Skeletal muscle cell (primary cell): Measurements from ENCODE around the gene PMFBP1.

ENCODE experiments used
- DNase-seq: peaks from one replicate; pipeline ENCODE4 v3.0.0-alpha.2; 2010; ENCODE audit warnings: low read depth
- H3K4me3 ChIP-seq: 2 replicates; pipeline ENCODE4 v1.5.1; 2011; ENCODE audit warnings: low read depth, mild to moderate bottlenecking, control low read depth, low read length, moderate library complexity

PMFBP1 gene, protein sequence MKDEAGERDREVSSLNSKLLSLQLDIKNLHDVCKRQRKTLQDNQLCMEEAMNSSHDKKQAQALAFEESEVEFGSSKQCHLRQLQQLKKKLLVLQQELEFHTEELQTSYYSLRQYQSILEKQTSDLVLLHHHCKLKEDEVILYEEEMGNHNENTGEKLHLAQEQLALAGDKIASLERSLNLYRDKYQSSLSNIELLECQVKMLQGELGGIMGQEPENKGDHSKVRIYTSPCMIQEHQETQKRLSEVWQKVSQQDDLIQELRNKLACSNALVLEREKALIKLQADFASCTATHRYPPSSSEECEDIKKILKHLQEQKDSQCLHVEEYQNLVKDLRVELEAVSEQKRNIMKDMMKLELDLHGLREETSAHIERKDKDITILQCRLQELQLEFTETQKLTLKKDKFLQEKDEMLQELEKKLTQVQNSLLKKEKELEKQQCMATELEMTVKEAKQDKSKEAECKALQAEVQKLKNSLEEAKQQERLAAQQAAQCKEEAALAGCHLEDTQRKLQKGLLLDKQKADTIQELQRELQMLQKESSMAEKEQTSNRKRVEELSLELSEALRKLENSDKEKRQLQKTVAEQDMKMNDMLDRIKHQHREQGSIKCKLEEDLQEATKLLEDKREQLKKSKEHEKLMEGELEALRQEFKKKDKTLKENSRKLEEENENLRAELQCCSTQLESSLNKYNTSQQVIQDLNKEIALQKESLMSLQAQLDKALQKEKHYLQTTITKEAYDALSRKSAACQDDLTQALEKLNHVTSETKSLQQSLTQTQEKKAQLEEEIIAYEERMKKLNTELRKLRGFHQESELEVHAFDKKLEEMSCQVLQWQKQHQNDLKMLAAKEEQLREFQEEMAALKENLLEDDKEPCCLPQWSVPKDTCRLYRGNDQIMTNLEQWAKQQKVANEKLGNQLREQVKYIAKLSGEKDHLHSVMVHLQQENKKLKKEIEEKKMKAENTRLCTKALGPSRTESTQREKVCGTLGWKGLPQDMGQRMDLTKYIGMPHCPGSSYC

DNA sequence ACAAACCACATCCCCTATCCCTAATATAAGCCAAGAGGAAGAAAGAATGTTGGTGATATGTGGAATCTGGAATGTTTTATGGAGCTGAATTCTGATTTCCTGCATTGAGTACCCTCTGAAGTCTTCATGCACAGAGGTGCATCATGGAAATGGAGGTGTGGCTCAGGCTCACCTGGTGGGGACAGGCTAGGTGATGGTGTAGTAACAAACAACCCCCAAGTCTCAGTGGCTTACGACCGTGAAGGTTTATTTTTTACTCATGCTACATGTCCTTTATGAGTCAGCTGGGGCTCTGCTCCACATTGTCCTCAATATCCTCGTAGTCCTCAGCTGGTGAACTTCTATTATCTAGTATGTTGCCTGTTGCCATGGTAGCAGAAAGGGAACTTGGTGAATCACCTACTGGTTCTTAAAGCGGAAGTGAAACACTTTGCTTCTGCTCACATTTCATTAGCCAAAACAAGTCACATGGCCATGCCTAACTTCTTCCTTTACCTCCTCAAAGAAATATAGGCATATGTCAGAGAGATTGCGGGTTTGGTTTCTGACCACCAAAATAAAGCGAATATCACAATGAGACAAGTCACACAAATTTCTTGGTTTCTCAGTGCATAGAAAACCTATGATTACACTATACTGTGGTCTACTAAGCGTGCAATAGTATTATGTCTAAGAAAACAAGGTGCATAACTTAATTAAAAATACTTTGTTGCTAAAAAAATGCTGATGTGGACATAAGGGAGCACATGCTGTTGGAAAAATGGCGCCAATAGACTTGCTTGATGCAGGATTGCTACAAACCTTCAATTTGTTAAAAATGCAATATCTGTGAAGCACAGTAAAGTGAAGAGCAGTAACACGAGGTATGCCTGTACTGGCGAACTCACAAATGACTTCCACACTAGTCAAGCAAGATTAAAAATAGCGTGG lies at the start of gene PMFBP1:
PMFBP1 (minus strand) TSS at position 51 of the 930 bp plus-strand sequence. CDS start 947 bp downstream, outside the sequence.
- DNase-seq: peak; percentile 64

DNA sequence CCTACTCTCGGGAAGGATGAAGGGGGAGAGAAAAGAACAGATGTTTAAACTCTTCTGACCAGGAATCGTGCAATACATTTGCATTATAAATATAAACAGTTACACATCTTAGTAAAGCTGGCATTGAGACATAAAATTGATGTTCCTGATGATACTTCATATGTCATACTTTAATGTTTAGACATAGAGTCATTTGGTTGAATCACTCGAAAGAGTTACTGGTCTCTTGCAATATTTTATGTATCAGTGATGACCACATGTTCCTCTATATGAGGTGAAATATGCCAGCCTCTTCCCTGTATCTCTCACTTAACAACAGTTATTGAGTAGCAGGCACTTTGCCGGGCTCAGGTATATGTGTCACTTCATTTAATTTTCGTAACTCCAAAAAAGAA lies 49.7 kb upstream of the PMFBP1 start:
- H3K4me3 ChIP-seq: no peak overlapping the region
- DNase-seq: no peak

More for the DNA sequence above, at the start of gene PMFBP1:
- H3K4me3 ChIP-seq: no peak within 1 kb of the TSS

DNA sequence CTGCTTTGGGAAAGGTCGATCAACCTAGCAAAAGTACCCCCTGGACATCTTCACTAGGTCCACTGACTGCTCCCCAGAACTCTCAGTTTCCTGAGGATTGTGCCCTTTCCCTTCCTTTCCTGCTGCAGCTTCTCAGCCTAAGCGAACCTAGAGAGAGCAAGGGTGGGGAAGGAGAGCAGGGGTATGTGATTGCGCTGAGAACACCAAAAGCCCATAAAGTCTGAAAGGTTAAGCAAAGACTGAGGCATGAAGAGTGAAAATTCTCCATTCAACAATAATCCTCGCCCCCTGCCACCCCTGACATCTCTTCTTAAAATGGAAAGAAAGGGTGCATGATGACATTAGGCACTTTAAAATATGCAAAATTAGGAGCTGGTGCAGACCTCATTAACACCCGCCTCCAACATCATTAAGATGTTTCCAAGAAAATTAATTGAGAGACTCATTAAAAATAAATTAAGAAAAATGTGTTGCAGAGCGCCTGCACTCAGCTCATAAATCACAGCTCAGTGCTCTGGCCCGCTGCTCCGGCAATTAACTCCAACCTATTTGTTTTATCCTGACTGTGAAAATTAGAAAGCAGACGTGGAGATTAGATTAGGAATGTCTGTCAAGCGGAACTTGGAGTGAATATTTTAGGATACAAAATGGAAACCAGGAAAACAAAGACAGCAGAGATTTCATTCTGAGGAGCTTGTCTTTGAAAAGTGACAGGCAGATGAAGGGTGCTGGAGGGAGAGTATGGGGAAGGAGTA lies 49.1 kb upstream of the PMFBP1 start:
- no peak for DNase-seq
- no peak overlapping the region for H3K4me3 ChIP-seq

- DNase-seq: no peak
Measured at GRCh38 chr16:72219282-72219681, 47.3 kb upstream of the PMFBP1 start.

DNA sequence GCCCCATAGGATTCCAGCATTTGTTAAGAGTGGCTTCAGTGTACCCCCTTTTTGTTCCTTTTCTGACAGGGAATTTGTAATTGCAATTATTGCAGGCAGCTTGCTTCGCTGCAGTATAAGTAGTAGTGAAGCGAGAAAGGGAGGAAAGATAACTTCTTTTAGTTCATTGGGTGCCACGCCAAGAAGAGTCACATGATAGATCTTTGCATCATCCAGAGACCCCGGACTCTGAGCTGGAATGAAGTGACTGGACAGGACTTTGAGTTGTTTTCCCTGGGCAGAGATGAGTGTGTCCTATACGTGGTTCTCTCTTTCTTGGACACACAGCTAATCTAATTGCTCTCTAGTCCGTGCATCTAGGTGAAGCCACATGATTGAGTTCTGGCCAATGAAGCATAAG lies 44.8 kb upstream of the PMFBP1 start:
- no peak for DNase-seq
- H3K4me3 ChIP-seq: no peak overlapping the region

More at GRCh38 chr16:72219282-72219681, 47.3 kb upstream of the PMFBP1 start:
- H3K4me3 ChIP-seq: no peak overlapping the region

- DNase-seq: no peak
- H3K4me3 ChIP-seq: no peak overlapping the region
Measured at GRCh38 chr16:72214821-72215220, 42.9 kb upstream of the PMFBP1 start.

DNA sequence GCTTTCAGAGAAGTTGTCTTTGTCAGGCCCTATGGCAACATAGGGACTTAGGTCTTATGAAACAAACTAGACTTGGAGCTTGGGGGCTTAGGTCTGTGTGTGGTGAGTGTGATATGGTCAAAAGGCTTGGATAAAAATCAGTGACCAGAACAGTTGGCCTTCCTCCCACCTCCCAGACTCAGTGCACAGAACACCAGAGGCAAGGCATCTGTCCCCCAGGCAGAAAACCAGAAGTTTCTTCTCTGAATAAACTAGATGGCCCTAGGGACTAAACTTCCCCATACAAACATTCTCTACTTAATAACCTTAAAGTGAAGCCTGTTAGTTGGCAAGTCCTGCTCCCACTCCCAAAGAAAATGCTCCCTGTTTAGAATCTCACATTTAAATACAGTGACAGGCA lies 39.2 kb upstream of the PMFBP1 start:
- no peak overlapping the region for H3K4me3 ChIP-seq
- no peak for DNase-seq

- no peak for DNase-seq
- H3K4me3 ChIP-seq: no peak overlapping the region
Measured at GRCh38 chr16:72210555-72210954, 38.6 kb upstream of the PMFBP1 start.

DNA sequence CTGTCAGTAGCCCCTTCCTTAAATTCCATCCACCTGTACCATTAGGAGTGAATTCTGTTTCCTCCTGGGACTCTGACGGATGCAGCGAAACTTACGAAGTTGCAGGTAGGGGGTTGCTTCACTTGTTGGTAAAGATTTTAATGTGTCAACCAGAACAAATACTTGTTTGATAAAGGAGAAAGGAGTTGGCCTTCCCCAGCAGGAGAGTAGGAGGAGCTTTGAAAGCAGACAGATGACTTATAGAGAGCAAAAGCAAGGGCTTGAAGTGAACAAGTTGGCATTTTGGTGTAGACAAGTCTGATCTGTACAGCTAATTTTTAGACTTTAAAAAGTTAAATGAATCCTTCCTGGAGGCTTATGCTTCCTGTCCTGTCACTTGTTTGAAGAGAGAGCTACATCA lies 38.1 kb upstream of the PMFBP1 start:
- no peak for DNase-seq
- no peak overlapping the region for H3K4me3 ChIP-seq

GRCh38 chr16:72206299-72206698 lies 34.3 kb upstream of the PMFBP1 start:
- no peak for DNase-seq
- H3K4me3 ChIP-seq: no peak overlapping the region

GRCh38 chr16:72203401-72203800 lies 31.4 kb upstream of the PMFBP1 start:
- H3K4me3 ChIP-seq: no peak overlapping the region
- DNase-seq: no peak

- DNase-seq: no peak
- no peak overlapping the region for H3K4me3 ChIP-seq
Measured at GRCh38 chr16:72202014-72202413, 30.1 kb upstream of the PMFBP1 start.

- no peak overlapping the region for H3K4me3 ChIP-seq
- no peak for DNase-seq
Measured at GRCh38 chr16:72201387-72201786, 29.4 kb upstream of the PMFBP1 start.

DNA sequence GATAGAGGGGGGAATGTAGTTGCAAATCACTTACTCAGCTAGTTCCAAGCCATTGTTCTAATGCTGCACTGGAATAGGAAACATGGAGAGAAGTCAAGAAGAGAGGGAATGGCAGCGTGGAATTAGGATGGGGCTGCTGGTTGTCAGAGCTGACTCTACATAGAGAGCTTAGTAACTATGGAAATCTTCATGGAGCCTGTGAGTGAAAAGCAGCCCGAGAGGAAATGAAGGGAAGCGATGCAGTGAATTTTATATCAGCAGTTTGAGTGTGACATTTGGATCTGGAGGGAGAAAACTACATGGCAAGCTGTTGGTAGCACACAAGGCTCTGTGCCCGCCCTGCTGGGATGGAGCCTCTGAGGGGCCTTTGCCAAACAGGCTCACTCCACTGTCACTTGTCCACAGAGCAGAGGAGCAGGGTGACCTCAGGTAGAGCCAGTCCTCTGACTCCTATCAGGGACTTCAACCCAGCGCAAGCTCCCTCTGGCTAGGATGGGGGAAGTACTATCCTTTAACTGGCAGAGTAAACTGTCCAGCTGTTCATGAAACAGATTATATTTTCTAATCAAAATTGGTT lies 27.9 kb upstream of the PMFBP1 start:
- no peak for DNase-seq
- H3K4me3 ChIP-seq: no peak overlapping the region

DNA sequence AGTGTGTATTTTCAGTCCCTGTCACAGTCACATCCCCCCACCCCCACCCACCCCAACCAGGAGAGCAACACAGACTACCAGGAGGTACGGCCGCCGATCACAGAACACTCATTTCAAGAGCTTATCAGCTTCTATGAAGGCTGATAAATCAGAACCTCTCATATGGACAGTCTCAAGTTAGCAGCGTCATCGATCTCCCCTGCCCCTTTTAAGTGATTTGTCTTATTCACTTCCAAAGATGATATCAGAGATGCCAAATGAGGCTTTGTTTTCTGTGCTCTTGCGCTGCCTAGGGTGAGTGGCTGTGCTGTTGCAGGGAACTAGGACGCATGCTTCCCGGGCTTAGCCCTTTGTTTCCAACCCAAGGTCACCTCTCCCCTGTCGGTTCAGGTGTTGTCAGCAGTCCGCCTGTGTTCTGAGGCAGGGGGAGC lies 26.8 kb upstream of the PMFBP1 start:
- DNase-seq: no peak
- H3K4me3 ChIP-seq: no peak overlapping the region

GRCh38 chr16:72198021-72198711 lies 26.2 kb upstream of the PMFBP1 start:
- DNase-seq: peak; percentile 80
- no peak overlapping the region for H3K4me3 ChIP-seq

- no peak for DNase-seq
- no peak overlapping the region for H3K4me3 ChIP-seq
Measured at GRCh38 chr16:72197545-72197944, 25.6 kb upstream of the PMFBP1 start.

DNA sequence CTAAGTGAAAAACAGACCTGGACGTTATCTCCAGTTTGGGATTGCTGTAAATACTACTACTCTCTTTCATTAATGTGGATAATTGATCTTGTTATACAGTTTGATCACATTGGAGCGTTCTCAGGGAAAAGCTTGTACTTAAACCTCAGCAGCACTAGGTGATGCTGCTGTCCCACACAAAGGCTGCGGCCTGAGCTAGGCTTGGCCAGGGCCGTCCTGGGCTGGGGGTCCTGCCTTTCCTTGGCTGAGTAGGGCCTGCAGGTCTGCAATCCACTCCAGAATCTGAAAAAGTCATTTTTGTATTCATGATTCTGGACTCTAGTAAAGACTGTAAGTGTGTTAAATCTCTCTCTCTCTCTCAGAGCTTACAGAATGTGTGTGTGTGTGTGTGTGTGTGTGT lies 23.7 kb upstream of the PMFBP1 start:
- no peak for DNase-seq
- no peak overlapping the region for H3K4me3 ChIP-seq
